OCI-LY3 (cell line): Measurements from ENCODE around the gene JMJD7.

ENCODE experiments used
- H2AFZ ChIP-seq: fragments of 200-600, 300-600 bp; shearing (Covaris generic); 2 replicates; pipeline ENCODE4 v1.6.0; 2014; ENCODE audit warnings: antibody characterized with exemption, low read depth, low read length
- H3K27ac ChIP-seq: fragments of 200-600, 300-600 bp; sonication (generic); 2 replicates; pipeline ENCODE4 v1.5.1; 2014; ENCODE audit warnings: mild to moderate bottlenecking, low read length, moderate library complexity, mixed read lengths
- H3K27me3 ChIP-seq: fragments of 200-600, 300-600 bp; sonication (generic); 2 replicates; pipeline ENCODE4 v1.6.1; 2014; ENCODE audit warnings: low read depth, low read length, mixed read lengths
- H3K36me3 ChIP-seq: fragments of 200-600, 300-600 bp; sonication (generic); replicated peaks from 2 replicates; pipeline ENCODE3; 2014; ENCODE audit warnings: low read depth, low read length, mixed read lengths
- H3K4me1 ChIP-seq: fragments of 300-600, 200-600 bp; sonication (generic); 2 replicates; pipeline ENCODE4 v1.6.1; 2014; ENCODE audit warnings: low read length, mixed read lengths
- H3K4me2 ChIP-seq: fragments of 200-600, 300-600 bp; sonication (generic); 2 replicates; pipeline ENCODE4 v1.6.1; 2014; ENCODE audit warnings: low read length, mixed read lengths
- H3K4me3 ChIP-seq: fragments of 300-600, 200-600 bp; sonication (generic); 2 replicates; pipeline ENCODE4 v1.5.1; 2014; ENCODE audit warnings: antibody characterized with exemption, mild to moderate bottlenecking, low read length, moderate library complexity
- H3K79me2 ChIP-seq: fragments of 300-600, 200-600 bp; shearing (Covaris generic); 2 replicates; pipeline ENCODE4 v1.6.1; 2014; ENCODE audit warnings: mild to moderate bottlenecking, low read length, mixed read lengths
- H3K9ac ChIP-seq: fragments of 300-600, 200-600 bp; shearing (Covaris generic); 2 replicates; pipeline ENCODE4 v1.6.0; 2014; ENCODE audit warnings: mild to moderate bottlenecking, low read length, moderate library complexity
- H3K9me3 ChIP-seq: fragments of 200-600, 300-600 bp; shearing (Covaris generic); 2 replicates; pipeline ENCODE4 v1.6.1; 2014; ENCODE audit warnings: low read length, mixed read lengths; ENCODE audit not compliant: insufficient read depth
- H4K20me1 ChIP-seq: fragments of 200-600, 300-600 bp; sonication (generic); 2 replicates; pipeline ENCODE4 v1.6.1; 2016; ENCODE audit warnings: low read length, mixed read lengths; ENCODE audit not compliant: insufficient read depth
- EZH2phosphoT487 ChIP-seq: fragments of 200-600 bp; shearing (Covaris generic); IDR thresholded peaks from 2 replicates; pipeline ENCODE4 v1.6.1; 2018; ENCODE audit warnings: antibody characterized with exemption, mixed run types, low read depth
- TF ChIP-seq, protein P1 (sequence below): fragments of 200-600, 300-600 bp; sonication (generic); IDR thresholded peaks from 2 replicates; pipeline ENCODE4 v1.5.1; 2014; ENCODE audit warnings: antibody characterized with exemption, low read length, low read depth

JMJD7 gene

DNA sequence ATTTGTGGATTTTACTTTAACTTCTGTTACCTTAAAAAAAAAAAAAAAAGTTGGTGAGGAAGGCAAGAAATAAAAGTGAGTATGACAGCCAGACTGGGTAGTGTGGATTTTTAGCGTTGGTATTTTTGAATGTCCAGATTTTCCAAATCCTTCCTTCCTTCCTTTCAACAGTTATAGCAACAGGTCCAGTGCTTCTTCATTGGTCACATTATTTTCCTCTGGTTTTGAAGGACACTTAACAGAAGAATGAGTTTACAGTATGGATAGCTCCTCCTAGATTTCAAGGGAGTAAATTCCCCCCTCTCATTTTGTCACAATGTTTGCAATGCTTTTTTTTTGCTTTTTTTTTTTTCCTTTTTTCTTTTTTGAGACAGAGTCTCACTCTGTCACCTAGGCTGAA lies 47.2 kb upstream of the JMJD7 start:
- no peaks in the 10 kb centered on the region for H3K9me3 ChIP-seq
- no peak overlapping the region for H3K4me3 ChIP-seq
- H2AFZ ChIP-seq, result no peak overlapping the region
- peaks cover 14% of the 10 kb centered on the region for H3K4me1 ChIP-seq
- no peaks in the 10 kb centered on the region for H3K27me3 ChIP-seq
- TF ChIP-seq EZH2phosphoT487, result no peak
- TF ChIP-seq, protein P1, sequence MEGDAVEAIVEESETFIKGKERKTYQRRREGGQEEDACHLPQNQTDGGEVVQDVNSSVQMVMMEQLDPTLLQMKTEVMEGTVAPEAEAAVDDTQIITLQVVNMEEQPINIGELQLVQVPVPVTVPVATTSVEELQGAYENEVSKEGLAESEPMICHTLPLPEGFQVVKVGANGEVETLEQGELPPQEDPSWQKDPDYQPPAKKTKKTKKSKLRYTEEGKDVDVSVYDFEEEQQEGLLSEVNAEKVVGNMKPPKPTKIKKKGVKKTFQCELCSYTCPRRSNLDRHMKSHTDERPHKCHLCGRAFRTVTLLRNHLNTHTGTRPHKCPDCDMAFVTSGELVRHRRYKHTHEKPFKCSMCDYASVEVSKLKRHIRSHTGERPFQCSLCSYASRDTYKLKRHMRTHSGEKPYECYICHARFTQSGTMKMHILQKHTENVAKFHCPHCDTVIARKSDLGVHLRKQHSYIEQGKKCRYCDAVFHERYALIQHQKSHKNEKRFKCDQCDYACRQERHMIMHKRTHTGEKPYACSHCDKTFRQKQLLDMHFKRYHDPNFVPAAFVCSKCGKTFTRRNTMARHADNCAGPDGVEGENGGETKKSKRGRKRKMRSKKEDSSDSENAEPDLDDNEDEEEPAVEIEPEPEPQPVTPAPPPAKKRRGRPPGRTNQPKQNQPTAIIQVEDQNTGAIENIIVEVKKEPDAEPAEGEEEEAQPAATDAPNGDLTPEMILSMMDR, result no peak
- H4K20me1 ChIP-seq, result no peaks in the 10 kb centered on the region
- no peak overlapping the region for H3K27ac ChIP-seq
- peaks cover 5% of the 10 kb centered on the region for H3K36me3 ChIP-seq
- H3K9ac ChIP-seq, result no peak overlapping the region
- H3K79me2 ChIP-seq, result peaks cover 28% of the 10 kb centered on the region
- H3K4me2 ChIP-seq, result no peak overlapping the region

DNA sequence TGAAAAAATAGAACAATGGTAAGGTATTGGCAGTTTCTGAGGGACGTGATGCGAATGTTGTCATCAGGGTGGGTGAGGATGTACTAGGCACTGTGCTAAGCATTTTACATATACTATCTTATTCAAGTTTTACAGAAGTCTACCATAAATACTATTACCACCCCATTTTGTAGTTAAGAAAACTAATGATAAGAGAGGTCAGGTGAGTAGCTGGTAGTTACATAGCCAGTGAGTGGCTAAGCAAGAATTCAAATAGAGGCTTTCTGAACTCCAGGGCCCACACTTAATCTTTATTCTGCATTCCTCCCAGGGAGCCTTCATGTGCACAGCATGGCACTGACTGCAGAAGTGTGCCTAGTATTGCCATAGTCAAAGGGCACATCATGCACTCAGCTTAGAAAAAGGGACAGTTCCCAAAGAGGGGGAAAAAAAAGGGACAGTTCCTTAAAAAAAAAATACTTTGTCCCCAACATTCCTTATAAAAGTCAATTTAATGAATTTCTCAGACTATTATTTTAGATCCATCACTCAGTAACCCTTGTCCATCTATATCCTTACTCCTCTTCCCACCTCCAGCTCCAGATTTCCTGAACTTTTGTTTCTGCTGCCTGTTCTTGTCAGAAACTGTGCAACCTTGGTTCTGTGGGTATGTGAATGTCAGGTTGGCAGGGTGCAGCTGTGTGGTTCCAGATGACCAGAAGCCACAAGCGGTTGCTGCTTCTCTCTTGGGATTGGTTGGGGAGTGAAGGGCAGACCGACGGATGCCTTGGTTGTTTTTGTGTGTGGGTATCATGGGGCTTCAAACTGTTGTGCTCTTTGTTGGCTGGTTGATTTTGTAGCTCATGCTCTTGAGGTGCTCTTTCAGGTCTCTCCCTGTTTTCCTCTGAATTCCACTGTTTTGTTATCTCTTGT lies 45.3 kb upstream of the JMJD7 start:
- Histone ChIP-seq H3K4me2 (no peak overlapping the region), H4K20me1 (no peaks in the 10 kb centered on the region), H3K79me2 (peaks cover 21% of the 10 kb centered on the region; the same call in 1 of the 2 replicates), H3K9ac (no peak overlapping the region), H3K4me3 (no peak overlapping the region), H2AFZ (no peak overlapping the region), H3K36me3 (peaks cover 5% of the 10 kb centered on the region), H3K27me3 (no peaks in the 10 kb centered on the region), H3K27ac (no peak overlapping the region), H3K9me3 (no peaks in the 10 kb centered on the region), H3K4me1 (peaks cover 7% of the 10 kb centered on the region)
- no peak for TF ChIP-seq EZH2phosphoT487
- TF ChIP-seq, protein P1, result no peak

DNA sequence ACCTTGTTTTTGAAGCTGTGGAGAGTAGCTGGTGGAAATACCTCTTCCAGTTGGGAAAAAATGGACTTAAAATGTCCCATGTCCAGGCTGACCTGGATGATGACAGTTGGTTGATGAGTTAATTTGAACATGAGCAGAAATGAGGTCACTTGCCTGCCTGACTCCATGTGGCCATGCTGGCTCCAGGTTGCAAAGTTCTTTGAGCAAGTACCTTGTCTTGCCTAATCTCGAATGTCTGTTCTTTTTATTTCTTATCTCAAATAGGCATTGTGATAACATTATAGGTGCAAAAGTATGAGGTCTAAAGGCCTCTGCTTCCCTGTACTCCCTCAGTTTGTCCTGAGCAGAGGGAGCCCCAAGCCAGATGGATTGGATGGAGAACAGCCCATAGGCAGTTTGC lies 44.6 kb upstream of the JMJD7 start:
- no peak overlapping the region for H2AFZ ChIP-seq

DNA sequence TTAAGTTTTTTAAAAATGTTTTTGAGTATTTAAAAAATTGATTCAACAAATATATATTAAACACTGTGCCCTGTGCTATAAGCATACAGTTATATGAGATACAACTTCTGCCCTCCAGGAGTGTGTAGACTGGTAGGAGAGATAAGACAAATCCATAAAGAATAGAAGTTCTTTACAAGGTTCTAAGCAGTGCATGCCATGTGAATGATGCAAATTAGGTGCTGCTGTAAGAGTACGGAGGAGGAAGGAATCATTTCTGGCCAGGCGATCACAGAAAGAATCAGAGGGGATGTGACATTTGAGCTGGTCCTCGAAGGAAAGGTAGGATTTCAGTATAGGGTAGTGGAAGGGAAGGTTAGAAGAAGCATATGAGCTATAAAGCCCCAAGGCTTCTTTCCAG lies 39.6 kb upstream of the JMJD7 start:
- Histone ChIP-seq H3K4me1 (peaks cover 7% of the 10 kb centered on the region), H3K27ac (no peak overlapping the region), H4K20me1 (peaks cover 6% of the 10 kb centered on the region; the same call in 1 of the 2 replicates), H3K4me2 (peak overlapping the region; percentile 51), H3K4me3 (no peak overlapping the region), H3K27me3 (no peaks in the 10 kb centered on the region), H3K36me3 (peaks cover 3% of the 10 kb centered on the region), H2AFZ (no peak overlapping the region), H3K9me3 (no peaks in the 10 kb centered on the region), H3K9ac (no peak overlapping the region), H3K79me2 (peaks cover 12% of the 10 kb centered on the region; the same call in 1 of the 2 replicates)
- TF ChIP-seq EZH2phosphoT487, result no peak
- TF ChIP-seq, protein P1, result no peak

More for the DNA sequence above, 44.6 kb upstream of the JMJD7 start:
- Histone ChIP-seq H3K4me1 (peaks cover 11% of the 10 kb centered on the region), H4K20me1 (no peaks in the 10 kb centered on the region), H3K4me3 (no peak overlapping the region), H3K79me2 (peaks cover 21% of the 10 kb centered on the region; the same call in 1 of the 2 replicates), H3K4me2 (no peak overlapping the region), H3K27me3 (no peaks in the 10 kb centered on the region), H3K36me3 (peaks cover 5% of the 10 kb centered on the region), H3K27ac (no peak overlapping the region), H3K9me3 (no peaks in the 10 kb centered on the region), H3K9ac (no peak overlapping the region)
- TF ChIP-seq EZH2phosphoT487, result no peak
- TF ChIP-seq, protein P1, result no peak
